NT2/D1 (cell line): ENCODE data around the gene CELF2.

Source experiments
- DNase-seq: peaks from one replicate; pipeline ENCODE4 v3.0.0-alpha.2; 2011; ENCODE audit warnings: low read depth, low spot score
- H3K27me3 ChIP-seq: 2 replicates; pipeline ENCODE4 v1.6.0; 2011; ENCODE audit warnings: mild to moderate bottlenecking; ENCODE audit not compliant: insufficient read length, insufficient read depth
- H3K36me3 ChIP-seq: 2 replicates; pipeline ENCODE4 v1.6.1; 2011; ENCODE audit warnings: mild to moderate bottlenecking, low read length, mixed read lengths; ENCODE audit not compliant: insufficient read depth, insufficient read length
- H3K4me1 ChIP-seq: 2 replicates; pipeline ENCODE4 v1.5.1; 2011; ENCODE audit not compliant: insufficient read depth, insufficient read length
- H3K4me3 ChIP-seq: 2 replicates; pipeline ENCODE4 v1.5.1; 2011; ENCODE audit warnings: low read depth; ENCODE audit not compliant: insufficient read length
- H3K9ac ChIP-seq: 2 replicates; pipeline ENCODE4 v1.6.0; 2011; ENCODE audit warnings: low read depth; ENCODE audit not compliant: insufficient read length
- H3K9me3 ChIP-seq: 2 replicates; pipeline ENCODE4 v1.5.1; 2011; ENCODE audit warnings: mild to moderate bottlenecking, low read length; ENCODE audit not compliant: insufficient read depth
- SUZ12 ChIP-seq: IDR thresholded peaks from 2 replicates; pipeline ENCODE4 v1.6.1; 2011; ENCODE audit not compliant: insufficient read length, insufficient read depth; ENCODE audit errors: extremely low read depth
- YY1 ChIP-seq: IDR thresholded peaks from 2 replicates; pipeline ENCODE4 v1.6.1; 2011; ENCODE audit not compliant: insufficient read length, insufficient read depth
- ZNF274 ChIP-seq: IDR thresholded peaks from 2 replicates; pipeline ENCODE4 v1.6.1; 2011; ENCODE audit warnings: mild to moderate bottlenecking, low read depth, low read length

CELF2 gene

GRCh38 chr10:11005725-11006427 lies 11.8 kb upstream of the CELF2 start:
- Histone ChIP-seq H3K9ac (no peak overlapping the region), H3K27me3 (no peaks in the 10 kb centered on the region), H3K4me3 (no peak overlapping the region), H3K4me1 (no peaks in the 10 kb centered on the region), H3K36me3 (no peaks in the 10 kb centered on the region), H3K9me3 (no peaks in the 10 kb centered on the region)
- TF ChIP-seq SUZ12, result no peak
- TF ChIP-seq YY1, result no peak
- no peak for TF ChIP-seq ZNF274
- DNase-seq, result no peak

GRCh38 chr10:11006428-11006825 lies 11.2 kb upstream of the CELF2 start:
- DNase-seq, result no peak
- TF ChIP-seq ZNF274, result no peak
- H3K27me3 ChIP-seq, result no peaks in the 10 kb centered on the region

GRCh38 chr10:11007476-11008020 lies 10.1 kb upstream of the CELF2 start:
- Histone ChIP-seq H3K4me3 (no peak overlapping the region), H3K4me1 (no peaks in the 10 kb centered on the region), H3K9me3 (no peaks in the 10 kb centered on the region), H3K9ac (no peak overlapping the region), H3K36me3 (no peaks in the 10 kb centered on the region), H3K27me3 (no peaks in the 10 kb centered on the region)
- TF ChIP-seq YY1 (no peak), ZNF274 (no peak), SUZ12 (no peak)
- DNase-seq, result no peak

More at GRCh38 chr10:11006428-11006825, 11.2 kb upstream of the CELF2 start:
- no peak overlapping the region for H3K9ac ChIP-seq
- no peaks in the 10 kb centered on the region for H3K9me3 ChIP-seq
- H3K4me1 ChIP-seq, result no peaks in the 10 kb centered on the region
- no peak overlapping the region for H3K4me3 ChIP-seq
- no peaks in the 10 kb centered on the region for H3K36me3 ChIP-seq

GRCh38 chr10:11009471-11010308 lies 8.0 kb upstream of the CELF2 start:
- no peak for DNase-seq
- Histone ChIP-seq H3K36me3 (no peaks in the 10 kb centered on the region), H3K9ac (no peak overlapping the region), H3K27me3 (no peaks in the 10 kb centered on the region), H3K9me3 (no peaks in the 10 kb centered on the region), H3K4me1 (peaks cover under 1% of the 10 kb centered on the region), H3K4me3 (no peak overlapping the region)
- TF ChIP-seq YY1 (no peak), ZNF274 (no peak), SUZ12 (no peak)

DNA sequence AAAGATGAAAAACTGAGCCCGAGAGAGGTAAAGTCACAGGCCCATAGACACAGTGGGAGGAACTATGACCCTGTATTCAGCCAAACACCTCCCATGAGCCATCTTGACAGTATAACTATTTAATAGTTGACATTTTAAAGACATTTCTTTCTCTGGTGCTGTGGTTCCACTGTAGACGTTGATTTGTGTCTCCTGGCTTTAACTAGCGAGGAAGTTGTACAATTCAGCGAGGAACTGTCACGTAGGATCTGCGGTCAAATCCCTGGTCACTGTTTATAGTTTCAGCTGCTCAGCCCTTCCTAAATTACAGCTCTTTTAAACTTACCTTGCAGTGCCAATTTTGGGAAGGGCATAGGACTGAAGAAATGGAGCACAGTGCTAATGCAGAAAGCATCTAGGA lies 7.1 kb upstream of the CELF2 start:
- no peak for TF ChIP-seq ZNF274
- TF ChIP-seq YY1, result no peak
- TF ChIP-seq SUZ12, result no peak
- Histone ChIP-seq H3K4me3 (no peak overlapping the region), H3K9me3 (no peaks in the 10 kb centered on the region), H3K4me1 (peaks cover 2% of the 10 kb centered on the region), H3K27me3 (no peaks in the 10 kb centered on the region), H3K36me3 (no peaks in the 10 kb centered on the region), H3K9ac (no peak overlapping the region)
- DNase-seq, result no peak

- Histone ChIP-seq H3K36me3 (no peaks in the 10 kb centered on the region), H3K9ac (no peak overlapping the region), H3K4me1 (peaks cover 2% of the 10 kb centered on the region), H3K4me3 (no peak overlapping the region), H3K27me3 (peaks cover 5% of the 10 kb centered on the region), H3K9me3 (no peaks in the 10 kb centered on the region)
- no peak for DNase-seq
- no peak for TF ChIP-seq ZNF274
- TF ChIP-seq YY1, result no peak
These were observed 6.2 kb upstream of the CELF2 start for GRCh38 chr10:11011436-11011835.

GRCh38 chr10:11011984-11012383 lies 5.7 kb upstream of the CELF2 start:
- Histone ChIP-seq H3K36me3 (no peaks in the 10 kb centered on the region), H3K4me3 (no peak overlapping the region), H3K9ac (no peak overlapping the region), H3K27me3 (peaks cover 11% of the 10 kb centered on the region), H3K4me1 (peaks cover 2% of the 10 kb centered on the region), H3K9me3 (no peaks in the 10 kb centered on the region)
- no peak for DNase-seq
- TF ChIP-seq ZNF274 (no peak), YY1 (no peak), SUZ12 (no peak)
